ENCODE results near the gene PKHD1.

GRCh38 chr6:51655517-51655916 lies 431.9 kb downstream of the PKHD1 start:
- no peak for TF ChIP-seq POLR2A (IDR thresholded peaks at IDR 0.05; ENCODE audit: low read length)
- TF ChIP-seq GATA1 (IDR thresholded peaks at IDR 0.05; ENCODE audit: low read depth, low read length): no peak
